ENCODE data around the gene ZBED2. TPM values are rescaled to one million over a fixed set of nuclear protein-coding genes. Genes with fewer than 3 reads are reported as not detected.

The ZBED2 gene
- total RNA-seq, 1 experiment from 2014 or later = not detected

GRCh38 chr3:111609700-111610099 is 14.6 kb upstream of the ZBED2 start:
- peaks cover 3% of the 10 kb centered on the region; the same call in 1 of the 2 replicates for H3K4me1 ChIP-seq (ENCODE audit: low read length)
- H3K79me2 ChIP-seq (ENCODE audit: low read length) = no peaks in the 10 kb centered on the region
- no peaks in the 10 kb centered on the region for H4K20me1 ChIP-seq (ENCODE audit: insufficient read depth, low read depth, low read length)
- H3K4me3 ChIP-seq (ENCODE audit: low read length) = no peak overlapping the region
- no peaks in the 10 kb centered on the region for H3K9me2 ChIP-seq (replicated peaks; ENCODE audit: insufficient read depth, low read length)
- no peak overlapping the region for H3K4me2 ChIP-seq (ENCODE audit: low read depth, low read length, poor library complexity, severe bottlenecking)
- H2AFZ ChIP-seq (ENCODE audit: low read length) = no peak overlapping the region
- H3K27me3 ChIP-seq (ENCODE audit: low read length) = no peaks in the 10 kb centered on the region
- H3K9me3 ChIP-seq (ENCODE audit: low read length) = no peaks in the 10 kb centered on the region
- no peak overlapping the region for H3K9ac ChIP-seq (ENCODE audit: low read length)
- no peaks in the 10 kb centered on the region for H3K36me3 ChIP-seq (ENCODE audit: insufficient read depth, low read length)
- no peak overlapping the region for H3K27ac ChIP-seq (ENCODE audit: low read length)
- DNase-seq = no peak

GRCh38 chr3:111608383-111608782 is 13.2 kb upstream of the ZBED2 start:
- Histone ChIP-seq H3K9me2 (replicated peaks; ENCODE audit: insufficient read depth, low read length) (no peaks in the 10 kb centered on the region), H3K4me3 (ENCODE audit: low read length) (no peak overlapping the region), H3K79me2 (ENCODE audit: low read length) (no peaks in the 10 kb centered on the region), H3K27ac (ENCODE audit: low read length) (no peak overlapping the region), H3K4me1 (ENCODE audit: low read length) (peaks cover 8% of the 10 kb centered on the region), H3K4me2 (ENCODE audit: low read depth, low read length, poor library complexity, severe bottlenecking) (no peak overlapping the region), H3K36me3 (ENCODE audit: insufficient read depth, low read length) (no peaks in the 10 kb centered on the region), H3K9me3 (ENCODE audit: low read length) (no peaks in the 10 kb centered on the region), H3K9ac (ENCODE audit: low read length) (no peak overlapping the region), H2AFZ (ENCODE audit: low read length) (no peak overlapping the region), H4K20me1 (ENCODE audit: insufficient read depth, low read depth, low read length) (no peaks in the 10 kb centered on the region), H3K27me3 (ENCODE audit: low read length) (no peaks in the 10 kb centered on the region)
- no peak for DNase-seq

- H3K9me3 ChIP-seq (ENCODE audit: low read length) = no peaks in the 10 kb centered on the region
- H3K4me3 ChIP-seq (ENCODE audit: low read length) = no peak overlapping the region
- H2AFZ ChIP-seq (ENCODE audit: low read length) = no peak overlapping the region
- H3K36me3 ChIP-seq (ENCODE audit: insufficient read depth, low read length) = no peaks in the 10 kb centered on the region
- H3K4me2 ChIP-seq (ENCODE audit: low read depth, low read length, poor library complexity, severe bottlenecking) = no peak overlapping the region
- H3K4me1 ChIP-seq (ENCODE audit: low read length) = peaks cover 10% of the 10 kb centered on the region
- H4K20me1 ChIP-seq (ENCODE audit: insufficient read depth, low read depth, low read length) = no peaks in the 10 kb centered on the region
- no peak overlapping the region for H3K27ac ChIP-seq (ENCODE audit: low read length)
- no peak overlapping the region for H3K9ac ChIP-seq (ENCODE audit: low read length)
- H3K9me2 ChIP-seq (replicated peaks; ENCODE audit: insufficient read depth, low read length) = no peaks in the 10 kb centered on the region
- DNase-seq = peak; percentile 35
- no peaks in the 10 kb centered on the region for H3K79me2 ChIP-seq (ENCODE audit: low read length)
- H3K27me3 ChIP-seq (ENCODE audit: low read length) = no peaks in the 10 kb centered on the region
Observed at GRCh38 chr3:111607240-111607920, 12.2 kb upstream of the ZBED2 start.

GRCh38 chr3:111605493-111605892 is 10.3 kb upstream of the ZBED2 start:
- Histone ChIP-seq H3K9me2 (replicated peaks; ENCODE audit: insufficient read depth, low read length) (no peaks in the 10 kb centered on the region), H3K4me3 (ENCODE audit: low read length) (no peak overlapping the region), H3K79me2 (ENCODE audit: low read length) (no peaks in the 10 kb centered on the region), H3K4me2 (ENCODE audit: low read depth, low read length, poor library complexity, severe bottlenecking) (no peak overlapping the region), H3K9me3 (ENCODE audit: low read length) (no peaks in the 10 kb centered on the region), H3K9ac (ENCODE audit: low read length) (no peak overlapping the region), H4K20me1 (ENCODE audit: insufficient read depth, low read depth, low read length) (no peaks in the 10 kb centered on the region), H2AFZ (ENCODE audit: low read length) (no peak overlapping the region), H3K27me3 (ENCODE audit: low read length) (no peaks in the 10 kb centered on the region), H3K27ac (ENCODE audit: low read length) (no peak overlapping the region), H3K4me1 (ENCODE audit: low read length) (peaks cover 10% of the 10 kb centered on the region), H3K36me3 (ENCODE audit: insufficient read depth, low read length) (no peaks in the 10 kb centered on the region)
- no peak for DNase-seq

GRCh38 chr3:111605018-111605417 is 9.9 kb upstream of the ZBED2 start:
- Histone ChIP-seq H3K9ac (ENCODE audit: low read length) (no peak overlapping the region), H4K20me1 (ENCODE audit: insufficient read depth, low read depth, low read length) (no peaks in the 10 kb centered on the region), H3K9me2 (replicated peaks; ENCODE audit: insufficient read depth, low read length) (no peaks in the 10 kb centered on the region), H3K4me2 (ENCODE audit: low read depth, low read length, poor library complexity, severe bottlenecking) (no peak overlapping the region), H3K4me3 (ENCODE audit: low read length) (no peak overlapping the region), H3K9me3 (ENCODE audit: low read length) (no peaks in the 10 kb centered on the region), H3K27ac (ENCODE audit: low read length) (no peak overlapping the region), H3K4me1 (ENCODE audit: low read length) (peaks cover 7% of the 10 kb centered on the region), H2AFZ (ENCODE audit: low read length) (no peak overlapping the region), H3K27me3 (ENCODE audit: low read length) (no peaks in the 10 kb centered on the region), H3K79me2 (ENCODE audit: low read length) (no peaks in the 10 kb centered on the region), H3K36me3 (ENCODE audit: insufficient read depth, low read length) (no peaks in the 10 kb centered on the region)
- no peak for DNase-seq

- H3K27ac ChIP-seq (ENCODE audit: low read length) = no peak overlapping the region
- no peak overlapping the region for H3K4me3 ChIP-seq (ENCODE audit: low read length)
- H3K9me2 ChIP-seq (replicated peaks; ENCODE audit: insufficient read depth, low read length) = no peaks in the 10 kb centered on the region
- H3K9ac ChIP-seq (ENCODE audit: low read length) = no peak overlapping the region
- no peak for DNase-seq
- H4K20me1 ChIP-seq (ENCODE audit: insufficient read depth, low read depth, low read length) = no peaks in the 10 kb centered on the region
- no peaks in the 10 kb centered on the region for H3K9me3 ChIP-seq (ENCODE audit: low read length)
- no peaks in the 10 kb centered on the region for H3K27me3 ChIP-seq (ENCODE audit: low read length)
- H3K4me2 ChIP-seq (ENCODE audit: low read depth, low read length, poor library complexity, severe bottlenecking) = no peak overlapping the region
- H3K36me3 ChIP-seq (ENCODE audit: insufficient read depth, low read length) = no peaks in the 10 kb centered on the region
- H3K4me1 ChIP-seq (ENCODE audit: low read length) = peaks cover 7% of the 10 kb centered on the region
- H2AFZ ChIP-seq (ENCODE audit: low read length) = no peak overlapping the region
- no peaks in the 10 kb centered on the region for H3K79me2 ChIP-seq (ENCODE audit: low read length)
Observed at GRCh38 chr3:111604119-111604518, 9.0 kb upstream of the ZBED2 start.

GRCh38 chr3:111603679-111604078 is 8.5 kb upstream of the ZBED2 start:
- no peak overlapping the region for H3K4me2 ChIP-seq (ENCODE audit: low read depth, low read length, poor library complexity, severe bottlenecking)
- H3K4me3 ChIP-seq (ENCODE audit: low read length) = no peak overlapping the region
- no peak overlapping the region for H3K27ac ChIP-seq (ENCODE audit: low read length)
- no peaks in the 10 kb centered on the region for H3K79me2 ChIP-seq (ENCODE audit: low read length)
- no peak for DNase-seq
- H3K4me1 ChIP-seq (ENCODE audit: low read length) = peaks cover 7% of the 10 kb centered on the region
- H3K27me3 ChIP-seq (ENCODE audit: low read length) = no peaks in the 10 kb centered on the region
- H3K9me2 ChIP-seq (replicated peaks; ENCODE audit: insufficient read depth, low read length) = no peaks in the 10 kb centered on the region
- no peaks in the 10 kb centered on the region for H4K20me1 ChIP-seq (ENCODE audit: insufficient read depth, low read depth, low read length)
- H3K9me3 ChIP-seq (ENCODE audit: low read length) = no peaks in the 10 kb centered on the region
- H2AFZ ChIP-seq (ENCODE audit: low read length) = no peak overlapping the region; the same call in 1 of the 2 replicates
- no peak overlapping the region for H3K9ac ChIP-seq (ENCODE audit: low read length)
- H3K36me3 ChIP-seq (ENCODE audit: insufficient read depth, low read length) = no peaks in the 10 kb centered on the region

GRCh38 chr3:111601810-111602209 is 6.7 kb upstream of the ZBED2 start:
- no peak for DNase-seq
- Histone ChIP-seq H3K4me3 (ENCODE audit: low read length) (no peak overlapping the region), H4K20me1 (ENCODE audit: insufficient read depth, low read depth, low read length) (no peaks in the 10 kb centered on the region), H3K79me2 (ENCODE audit: low read length) (no peaks in the 10 kb centered on the region), H3K27me3 (ENCODE audit: low read length) (no peaks in the 10 kb centered on the region), H3K9me3 (ENCODE audit: low read length) (no peaks in the 10 kb centered on the region), H3K36me3 (ENCODE audit: insufficient read depth, low read length) (no peaks in the 10 kb centered on the region), H3K4me2 (ENCODE audit: low read depth, low read length, poor library complexity, severe bottlenecking) (no peak overlapping the region), H3K4me1 (ENCODE audit: low read length) (peaks cover 7% of the 10 kb centered on the region), H2AFZ (ENCODE audit: low read length) (no peak overlapping the region), H3K9me2 (replicated peaks; ENCODE audit: insufficient read depth, low read length) (no peaks in the 10 kb centered on the region), H3K9ac (ENCODE audit: low read length) (no peak overlapping the region), H3K27ac (ENCODE audit: low read length) (no peak overlapping the region)
